HG03565 (cell line): ENCODE measurements around the gene NONO.
"Not testable (repeated sequence)": the region's sequence is repeated elsewhere in the genome, so short reads cannot be mapped to it uniquely, and the experiment has no call there.

ENCODE experiments used
- ATAC-seq: cut with Tn5 transposase; IDR thresholded peaks from one replicate; pipeline ENCODE4 v1.9.1; 2021; ENCODE audit warnings: mild to moderate bottlenecking, moderate library complexity; ENCODE audit not compliant: unreplicated experiment

Gene NONO

GRCh38 chrX:71285929-71286328 is 2.5 kb downstream of the NONO start:
- no peak for ATAC-seq

GRCh38 chrX:71291381-71291780 is 7.9 kb downstream of the NONO start:
- ATAC-seq = no peak

GRCh38 chrX:71292669-71293365 is 9.4 kb downstream of the NONO start:
- ATAC-seq = no peak

GRCh38 chrX:71296806-71297205 is 13.4 kb downstream of the NONO start:
- ATAC-seq = no peak

GRCh38 chrX:71298119-71298518 is 14.7 kb downstream of the NONO start:
- ATAC-seq = no peak

GRCh38 chrX:71300064-71300463 is 16.6 kb downstream of the NONO start:
- not testable (repeated sequence) for ATAC-seq

GRCh38 chrX:71300495-71300894 is 17.1 kb downstream of the NONO start:
- ATAC-seq = not testable (repeated sequence)

- no peak for ATAC-seq
Measured at GRCh38 chrX:71301195-71301924, 17.9 kb downstream of the NONO start, which contains the start of gene ITGB1BP2. ITGB1BP2 (plus strand) TSS chrX:71301750; CDS start chrX:71301807, 57 bp downstream.

GRCh38 chrX:71302461-71303213 is 19.2 kb downstream of the NONO start:
- ATAC-seq = no peak

GRCh38 chrX:71304561-71304960 is 21.1 kb downstream of the NONO start:
- no peak for ATAC-seq

- ATAC-seq = no peak
Measured at GRCh38 chrX:71315917-71316316, 32.5 kb downstream of the NONO start.

GRCh38 chrX:71316959-71317358 is 33.5 kb downstream of the NONO start:
- ATAC-seq = not testable (repeated sequence)

GRCh38 chrX:71320126-71320525 is 36.7 kb downstream of the NONO start:
- ATAC-seq = no peak

GRCh38 chrX:71321731-71322130 is 38.3 kb downstream of the NONO start:
- ATAC-seq = no peak

GRCh38 chrX:71324452-71324851 is 41.0 kb downstream of the NONO start:
- ATAC-seq = not testable (repeated sequence)

- ATAC-seq = no peak
Measured at GRCh38 chrX:71326394-71326793, 43.0 kb downstream of the NONO start.

GRCh38 chrX:71349151-71349665 is 65.8 kb downstream of the NONO start:
- ATAC-seq = not testable (repeated sequence)

- ATAC-seq = not testable (repeated sequence)
Measured at GRCh38 chrX:71349867-71350266, 66.4 kb downstream of the NONO start.
